ENCODE data around the gene EBI3.
A peak's percentile ranks its signal among the peaks of the same experiment; 100 is the strongest.
"Not testable (repeated sequence)": the region's sequence is repeated elsewhere in the genome, so short reads cannot be mapped to it uniquely, and the experiment has no call there.

Gene EBI3

GRCh38 chr19:4215807-4216206 lies 13.5 kb upstream of the EBI3 start:
- no peak for DNase-seq (ENCODE audit: low spot score in 2 of 2)
- no peaks in the 10 kb centered on the region for H3K4me1 ChIP-seq
- peaks cover 21% of the 10 kb centered on the region for H3K27me3 ChIP-seq (ENCODE audit: low read depth)
- H3K4me3 ChIP-seq = no peak overlapping the region
- H3K36me3 ChIP-seq (replicated peaks) = no peaks in the 10 kb centered on the region
- in situ Hi-C loops (cut with MboI; ENCODE audit: low sequenced_read_pairs) = no loop called here
- H3K9me3 ChIP-seq = no peaks in the 10 kb centered on the region

- Histone ChIP-seq H3K4me1 (no peaks in the 10 kb centered on the region), H3K27me3 (ENCODE audit: low read depth) (peaks cover 21% of the 10 kb centered on the region), H3K4me3 (no peak overlapping the region), H3K36me3 (replicated peaks) (no peaks in the 10 kb centered on the region), H3K9me3 (no peaks in the 10 kb centered on the region)
- DNase-seq (ENCODE audit: low spot score in 2 of 2) = no peak
- in situ Hi-C loops (cut with MboI; ENCODE audit: low sequenced_read_pairs) = no loop called here
Observed at GRCh38 chr19:4216846-4217245, 12.5 kb upstream of the EBI3 start.

- no peak for DNase-seq (ENCODE audit: low spot score in 2 of 2)
- Histone ChIP-seq H3K36me3 (replicated peaks) (no peaks in the 10 kb centered on the region), H3K27me3 (ENCODE audit: low read depth) (peaks cover 15% of the 10 kb centered on the region), H3K9me3 (no peaks in the 10 kb centered on the region), H3K4me1 (no peaks in the 10 kb centered on the region), H3K4me3 (no peak overlapping the region)
- in situ Hi-C loops (cut with MboI; ENCODE audit: low sequenced_read_pairs) = no loop called here
Observed at GRCh38 chr19:4217429-4218264, 11.7 kb upstream of the EBI3 start.

GRCh38 chr19:4218523-4218922 lies 10.8 kb upstream of the EBI3 start:
- DNase-seq (ENCODE audit: low spot score in 2 of 2); H3K4me1 ChIP-seq; H3K27me3 ChIP-seq (ENCODE audit: low read depth); H3K4me3 ChIP-seq; in situ Hi-C loops (cut with MboI; ENCODE audit: low sequenced_read_pairs); H3K36me3 ChIP-seq (replicated peaks); H3K9me3 ChIP-seq: not testable (repeated sequence)

- Histone ChIP-seq H3K27me3 (ENCODE audit: low read depth) (no peaks in the 10 kb centered on the region), H3K4me1 (no peaks in the 10 kb centered on the region), H3K4me3 (no peak overlapping the region), H3K36me3 (replicated peaks) (no peaks in the 10 kb centered on the region), H3K9me3 (no peaks in the 10 kb centered on the region)
- no peak for DNase-seq (ENCODE audit: low spot score in 2 of 2)
- in situ Hi-C loops (cut with MboI; ENCODE audit: low sequenced_read_pairs) = no loop called here
Observed at GRCh38 chr19:4220188-4220587, 9.1 kb upstream of the EBI3 start.

- no peaks in the 10 kb centered on the region for H3K9me3 ChIP-seq
- H3K4me1 ChIP-seq = no peaks in the 10 kb centered on the region
- no peak for DNase-seq (ENCODE audit: low spot score in 2 of 2)
- H3K4me3 ChIP-seq = no peak overlapping the region
- in situ Hi-C loops (cut with MboI; ENCODE audit: low sequenced_read_pairs) = no loop called here
- H3K27me3 ChIP-seq (ENCODE audit: low read depth) = peaks cover 8% of the 10 kb centered on the region; the same call in 1 of the 2 replicates
- no peaks in the 10 kb centered on the region for H3K36me3 ChIP-seq (replicated peaks)
Observed at GRCh38 chr19:4224470-4224869, 4.9 kb upstream of the EBI3 start.

- no peaks in the 10 kb centered on the region for H3K4me1 ChIP-seq
- H3K27me3 ChIP-seq (ENCODE audit: low read depth) = peaks cover 8% of the 10 kb centered on the region; the same call in 1 of the 2 replicates
- no peak for DNase-seq (ENCODE audit: low spot score in 2 of 2)
- H3K4me3 ChIP-seq = no peak overlapping the region
- H3K9me3 ChIP-seq = no peaks in the 10 kb centered on the region
- H3K36me3 ChIP-seq (replicated peaks) = no peaks in the 10 kb centered on the region
- in situ Hi-C loops (cut with MboI; ENCODE audit: low sequenced_read_pairs) = no loop called here
Observed at GRCh38 chr19:4225885-4226284, 3.4 kb upstream of the EBI3 start.

- Histone ChIP-seq H3K36me3 (replicated peaks) (no peaks in the 10 kb centered on the region), H3K4me1 (no peaks in the 10 kb centered on the region), H3K9me3 (no peaks in the 10 kb centered on the region), H3K27me3 (ENCODE audit: low read depth) (peaks cover 8% of the 10 kb centered on the region; the same call in 1 of the 2 replicates), H3K4me3 (no peak overlapping the region)
- in situ Hi-C loops (cut with MboI; ENCODE audit: low sequenced_read_pairs) = no loop called here
- DNase-seq (ENCODE audit: low spot score in 2 of 2) = no peak
Observed at GRCh38 chr19:4227771-4228170, 1.6 kb upstream of the EBI3 start.

- in situ Hi-C loops (cut with MboI; ENCODE audit: low sequenced_read_pairs) = no loop called here
- no peaks in the 10 kb centered on the region for H3K9me3 ChIP-seq
- peaks cover 8% of the 10 kb centered on the region; the same call in 1 of the 2 replicates for H3K27me3 ChIP-seq (ENCODE audit: low read depth)
- no peaks in the 10 kb centered on the region for H3K36me3 ChIP-seq (replicated peaks)
- DNase-seq (ENCODE audit: low spot score in 2 of 2) = no peak
- H3K4me1 ChIP-seq = no peaks in the 10 kb centered on the region
- H3K4me3 ChIP-seq = no peak overlapping the region
Observed at GRCh38 chr19:4228765-4229178, 551 bp upstream of the EBI3 start.

- H3K27me3 ChIP-seq (ENCODE audit: low read depth); H3K4me3 ChIP-seq; H3K4me1 ChIP-seq; in situ Hi-C loops (cut with MboI; ENCODE audit: low sequenced_read_pairs); H3K9me3 ChIP-seq; DNase-seq (ENCODE audit: low spot score in 2 of 2); H3K36me3 ChIP-seq (replicated peaks): not testable (repeated sequence)
Observed at GRCh38 chr19:4230237-4230636, 914 bp downstream of the EBI3 start.

- H3K36me3 ChIP-seq (replicated peaks); H3K4me3 ChIP-seq; H3K9me3 ChIP-seq; H3K4me1 ChIP-seq; in situ Hi-C loops (cut with MboI; ENCODE audit: low sequenced_read_pairs); DNase-seq (ENCODE audit: low spot score in 2 of 2); H3K27me3 ChIP-seq (ENCODE audit: low read depth): not testable (repeated sequence)
Observed at GRCh38 chr19:4231521-4231920, 2.2 kb downstream of the EBI3 start.

GRCh38 chr19:4232139-4232538 lies 2.8 kb downstream of the EBI3 start:
- H3K4me1 ChIP-seq; H3K9me3 ChIP-seq; H3K36me3 ChIP-seq (replicated peaks); H3K27me3 ChIP-seq (ENCODE audit: low read depth); in situ Hi-C loops (cut with MboI; ENCODE audit: low sequenced_read_pairs); DNase-seq (ENCODE audit: low spot score in 2 of 2); H3K4me3 ChIP-seq: not testable (repeated sequence)

- DNase-seq (ENCODE audit: low spot score in 2 of 2) = no peak
- Histone ChIP-seq H3K4me1 (no peaks in the 10 kb centered on the region), H3K9me3 (no peaks in the 10 kb centered on the region), H3K36me3 (replicated peaks) (no peaks in the 10 kb centered on the region), H3K4me3 (no peak overlapping the region), H3K27me3 (ENCODE audit: low read depth) (peaks cover under 1% of the 10 kb centered on the region; the same call in 1 of the 2 replicates)
- in situ Hi-C loops (cut with MboI; ENCODE audit: low sequenced_read_pairs) = no loop called here
Observed at GRCh38 chr19:4232614-4233281, 3.4 kb downstream of the EBI3 start.

GRCh38 chr19:4233282-4233853 lies 4.0 kb downstream of the EBI3 start:
- peak in 1 of 2 experiments; percentile 84 for DNase-seq (ENCODE audit: low spot score in 2 of 2)
- no peak overlapping the region for H3K4me3 ChIP-seq
- in situ Hi-C loops (cut with MboI; ENCODE audit: low sequenced_read_pairs) = no loop called here
- H3K9me3 ChIP-seq = no peaks in the 10 kb centered on the region
- H3K27me3 ChIP-seq (ENCODE audit: low read depth) = no peaks in the 10 kb centered on the region
- H3K36me3 ChIP-seq (replicated peaks) = no peaks in the 10 kb centered on the region
- H3K4me1 ChIP-seq = no peaks in the 10 kb centered on the region

Measured in HAP-1 (cell line).